GM12875 (cell line): ENCODE results near the gene GPR108.

Experiments
- H3K4me3 ChIP-seq: one replicate; pipeline ENCODE4 v1.5.1; 2011; ENCODE audit warnings: low read depth, low read length, control low read depth
- TF ChIP-seq, protein P1 (sequence below): IDR thresholded peaks from 2 replicates; pipeline ENCODE4 v1.5.1; 2011; ENCODE audit warnings: low read depth, mild to moderate bottlenecking, control low read depth, inconsistent platforms, low read length, moderate library complexity, borderline replicate concordance; ENCODE audit not compliant: insufficient read depth

Gene GPR108

DNA sequence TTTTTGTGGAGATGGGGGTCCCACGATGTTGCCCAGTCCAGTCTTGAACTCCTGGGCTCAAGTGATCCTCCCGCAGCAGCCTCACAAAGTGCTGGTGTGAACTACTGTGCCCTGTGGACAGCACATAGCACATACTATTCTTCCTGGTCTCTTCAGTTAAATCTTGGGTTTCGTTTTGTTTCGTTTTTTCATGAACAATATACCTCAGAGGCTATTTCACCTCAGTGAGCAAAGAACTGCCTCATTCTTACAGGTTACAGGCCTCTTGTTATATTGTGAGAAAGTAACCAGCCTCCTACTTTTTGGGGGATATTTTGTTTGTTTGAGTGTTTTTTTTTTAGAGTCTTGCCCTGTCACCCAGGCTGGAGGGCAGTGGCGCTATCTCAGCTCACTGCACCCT lies 15.6 kb downstream of the GPR108 start:
- TF ChIP-seq, protein P1, sequence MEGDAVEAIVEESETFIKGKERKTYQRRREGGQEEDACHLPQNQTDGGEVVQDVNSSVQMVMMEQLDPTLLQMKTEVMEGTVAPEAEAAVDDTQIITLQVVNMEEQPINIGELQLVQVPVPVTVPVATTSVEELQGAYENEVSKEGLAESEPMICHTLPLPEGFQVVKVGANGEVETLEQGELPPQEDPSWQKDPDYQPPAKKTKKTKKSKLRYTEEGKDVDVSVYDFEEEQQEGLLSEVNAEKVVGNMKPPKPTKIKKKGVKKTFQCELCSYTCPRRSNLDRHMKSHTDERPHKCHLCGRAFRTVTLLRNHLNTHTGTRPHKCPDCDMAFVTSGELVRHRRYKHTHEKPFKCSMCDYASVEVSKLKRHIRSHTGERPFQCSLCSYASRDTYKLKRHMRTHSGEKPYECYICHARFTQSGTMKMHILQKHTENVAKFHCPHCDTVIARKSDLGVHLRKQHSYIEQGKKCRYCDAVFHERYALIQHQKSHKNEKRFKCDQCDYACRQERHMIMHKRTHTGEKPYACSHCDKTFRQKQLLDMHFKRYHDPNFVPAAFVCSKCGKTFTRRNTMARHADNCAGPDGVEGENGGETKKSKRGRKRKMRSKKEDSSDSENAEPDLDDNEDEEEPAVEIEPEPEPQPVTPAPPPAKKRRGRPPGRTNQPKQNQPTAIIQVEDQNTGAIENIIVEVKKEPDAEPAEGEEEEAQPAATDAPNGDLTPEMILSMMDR = no peak
- H3K4me3 ChIP-seq = no peak overlapping the region

DNA sequence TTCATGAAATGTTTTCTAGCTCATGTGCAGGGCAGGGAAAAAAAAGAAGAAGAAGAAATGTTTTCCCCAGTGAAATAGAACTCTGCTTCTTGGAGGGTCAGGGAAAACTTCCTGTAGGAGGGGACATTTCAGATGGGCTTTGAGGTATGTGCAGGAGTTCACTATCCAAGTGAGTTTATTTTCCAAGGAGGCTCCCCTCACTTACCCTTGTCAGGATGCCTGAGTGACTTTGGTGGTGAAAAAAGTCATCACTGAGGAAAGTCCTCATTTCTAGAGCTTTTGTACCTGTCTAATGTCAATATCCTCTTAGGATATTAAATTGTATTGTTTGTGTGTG lies 16.3 kb downstream of the GPR108 start:
- TF ChIP-seq, protein P1 = no peak

DNA sequence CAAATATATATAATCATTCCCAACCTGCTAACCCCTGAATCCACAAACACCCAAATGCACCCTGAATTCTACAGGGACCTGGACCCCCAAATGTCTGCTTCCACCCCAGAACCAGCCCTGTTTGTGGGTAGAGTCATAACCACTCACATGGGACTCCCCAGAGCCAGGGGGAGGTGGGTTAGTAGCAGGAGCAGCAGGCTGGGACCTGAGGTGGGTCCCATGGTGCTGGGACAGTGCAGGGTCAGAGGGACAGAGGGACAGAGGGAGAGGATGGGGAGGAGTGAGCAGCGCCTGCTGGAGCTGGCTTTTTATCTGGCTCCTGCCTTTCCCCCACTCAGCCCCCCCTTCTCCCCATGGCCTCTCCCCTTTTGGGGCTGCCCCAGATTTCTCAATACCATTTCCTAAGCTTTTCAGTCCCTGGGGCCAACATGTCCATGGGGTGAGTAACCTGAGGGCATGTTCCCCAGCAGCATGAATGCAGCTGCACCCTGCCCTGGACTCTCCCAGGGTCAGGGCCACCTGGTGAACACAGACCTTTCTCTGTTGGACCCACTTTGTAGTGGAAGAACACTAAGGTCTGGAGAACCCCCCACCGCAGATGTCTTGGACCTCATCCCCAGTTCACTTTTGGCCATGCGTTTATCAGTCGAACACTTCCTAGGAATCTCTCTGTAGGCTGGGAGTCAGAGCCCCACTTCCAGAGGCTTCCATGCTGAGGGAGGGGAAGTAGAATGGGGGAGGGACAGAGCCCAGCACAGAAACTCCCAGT lies 16.8 kb downstream of the GPR108 start, which contains the start of gene C3:
Gene C3 (minus strand): TSS at position 282 of the 769 bp plus-strand sequence. CDS start 61 bp downstream, at position 221.
- H3K4me3 ChIP-seq = no peak within 1 kb of the TSS
- TF ChIP-seq, protein P1 = no peak

More for the DNA sequence above, 16.3 kb downstream of the GPR108 start:
- no peak overlapping the region for H3K4me3 ChIP-seq

DNA sequence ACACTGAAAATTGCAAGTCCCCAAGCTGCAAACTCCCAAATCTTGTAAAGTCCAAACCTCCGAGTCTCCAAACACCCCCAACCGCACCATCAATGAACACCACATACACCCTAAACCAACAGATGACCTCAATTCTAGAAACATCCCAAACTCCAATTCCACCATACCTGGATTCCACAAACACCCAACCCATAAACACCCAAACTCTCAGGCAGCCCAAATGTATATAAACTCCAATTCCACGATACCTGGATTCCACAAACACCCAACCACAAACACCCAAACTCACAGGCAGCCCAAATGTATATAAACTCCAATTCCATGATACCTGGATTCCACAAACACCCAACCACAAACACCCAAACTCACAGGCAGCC lies 17.4 kb downstream of the GPR108 start:
- TF ChIP-seq, protein P1 = no peak
- no peak overlapping the region for H3K4me3 ChIP-seq

DNA sequence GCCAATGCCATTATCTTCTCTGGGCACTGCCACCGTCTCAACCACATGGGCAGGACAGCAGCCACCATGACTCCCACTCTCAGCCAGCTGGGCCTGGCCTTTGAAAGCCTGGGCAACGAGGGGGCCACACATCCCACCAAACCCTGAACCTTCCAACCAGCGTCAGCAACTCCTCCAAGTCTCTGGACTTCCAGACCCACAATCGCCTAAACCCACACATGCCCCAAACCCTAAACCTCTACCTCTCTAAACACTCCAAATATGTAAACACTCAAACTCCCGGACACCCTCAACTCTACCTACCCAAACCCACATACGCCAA lies 17.9 kb downstream of the GPR108 start:
- no peak overlapping the region for H3K4me3 ChIP-seq
- TF ChIP-seq, protein P1 = no peak

DNA sequence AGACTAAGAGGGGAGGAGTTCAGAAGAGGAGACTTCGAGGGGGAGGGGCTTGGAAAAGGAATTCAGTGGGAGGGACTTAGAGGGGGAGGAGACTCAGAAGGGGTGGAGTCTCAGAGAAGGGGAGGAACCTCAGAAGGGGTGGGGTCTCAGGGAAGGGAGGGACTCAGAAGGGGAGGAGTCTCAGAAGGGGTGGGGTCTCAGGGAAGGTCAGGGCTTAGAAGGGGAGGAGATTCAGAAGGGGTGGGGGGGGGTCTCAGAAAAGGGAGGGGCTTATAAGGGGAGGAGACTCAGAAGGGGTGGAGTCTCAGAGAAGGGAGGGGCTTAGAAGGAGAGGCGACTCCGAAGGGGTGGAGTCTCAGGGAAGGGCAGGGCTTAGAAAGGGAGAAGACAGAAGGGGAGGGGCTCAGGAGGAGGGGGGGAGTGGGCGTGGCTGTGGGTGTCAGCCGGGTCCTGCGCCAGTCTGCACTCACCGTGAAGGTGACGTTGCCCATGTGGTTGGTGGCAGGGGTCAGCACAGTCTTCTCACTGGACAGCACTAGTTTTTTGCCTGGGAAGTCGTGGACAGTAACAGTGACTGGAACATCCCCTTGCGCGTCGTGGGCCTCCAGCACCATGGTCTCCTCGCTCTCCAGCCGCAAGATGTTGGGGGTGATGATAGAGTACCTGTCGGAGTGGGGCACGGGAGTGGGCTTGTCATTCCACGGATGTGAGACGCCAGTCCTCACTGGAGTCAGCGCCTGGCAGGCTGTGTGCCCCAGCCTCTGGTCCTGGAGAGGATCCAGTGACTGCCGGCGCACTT lies 18.4 kb downstream of the GPR108 start:
- TF ChIP-seq, protein P1 = no peak
- H3K4me3 ChIP-seq = no peak overlapping the region

DNA sequence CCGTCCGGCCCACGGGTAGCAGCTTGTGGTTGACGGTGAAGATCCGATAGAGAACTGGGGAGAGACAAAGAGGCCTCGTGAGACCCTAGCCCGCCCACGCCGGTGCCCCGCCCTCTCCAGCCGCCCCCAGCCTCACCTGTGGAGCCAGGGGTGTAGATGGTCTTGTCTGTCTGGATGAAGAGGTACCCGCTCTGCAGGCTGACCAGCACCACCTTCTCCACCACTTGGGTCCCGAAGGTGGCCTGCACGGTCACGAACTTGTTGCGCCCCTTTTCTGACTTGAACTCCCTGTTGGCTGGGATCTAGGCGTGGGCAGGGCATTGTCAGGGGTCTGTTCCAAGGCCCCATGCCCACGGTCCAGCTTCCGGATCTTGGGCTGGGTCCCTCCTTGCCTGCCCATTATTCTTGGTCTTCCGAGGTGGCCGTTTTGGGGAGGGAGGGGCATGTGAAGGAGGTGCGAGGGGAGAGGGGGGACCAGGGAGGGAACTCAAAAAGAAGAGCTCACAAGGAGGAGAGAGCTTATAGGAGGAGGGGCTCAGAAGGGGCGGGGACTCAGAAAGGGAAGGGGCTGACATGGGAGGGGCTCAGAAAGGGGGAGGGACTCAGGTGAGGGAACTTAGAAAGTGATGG lies 19.2 kb downstream of the GPR108 start:
- TF ChIP-seq, protein P1 = no peak
- no peak overlapping the region for H3K4me3 ChIP-seq
